Neural progenitor cell (in vitro differentiated cells): ENCODE data around the gene PPARA. TPM values are rescaled to one million over a fixed set of nuclear protein-coding genes. Genes with fewer than 3 reads are reported as not detected.

Experiments used
- DNase-seq: peaks from one replicate; pipeline ENCODE4 v3.0.0-alpha.2; 2016; ENCODE audit warnings: low spot score
- H2AFZ ChIP-seq: fragments of 200-600 bp; sonication (generic); replicated peaks from 2 replicates; pipeline ENCODE4 v1.6.1; 2016; ENCODE audit warnings: antibody characterized with exemption
- H3F3A ChIP-seq: fragments of 200-600 bp; sonication (generic); 2 replicates; pipeline ENCODE4 v1.6.1; 2016; ENCODE audit warnings: antibody characterized with exemption, low read depth
- H3K27ac ChIP-seq: fragments of 200-600 bp; sonication (generic); 2 replicates; pipeline ENCODE4 v1.5.1; 2016; ENCODE audit warnings: mild to moderate bottlenecking
- H3K27me3 ChIP-seq: fragments of 200-600 bp; sonication (generic); 2 replicates; pipeline ENCODE4 v1.6.1; 2016; ENCODE audit warnings: mild to moderate bottlenecking, moderate library complexity
- H3K36me3 ChIP-seq: fragments of 200-600 bp; sonication (generic); 2 replicates; pipeline ENCODE4 v1.5.1; 2016
- H3K4me1 ChIP-seq: fragments of 200-600 bp; sonication (generic); 2 replicates; pipeline ENCODE4 v1.6.1; 2016; ENCODE audit warnings: mixed run types
- H3K4me2 ChIP-seq: fragments of 200-600 bp; sonication (generic); 2 replicates; pipeline ENCODE4 v1.6.1; 2016
- H3K4me3 ChIP-seq: fragments of 200-600 bp; sonication (generic); 2 replicates; pipeline ENCODE4 v1.5.1; 2016
- H3K79me2 ChIP-seq: fragments of 200-600 bp; sonication (generic); 2 replicates; pipeline ENCODE4 v1.6.1; 2016; ENCODE audit warnings: low read depth
- H3K9ac ChIP-seq: fragments of 200-600 bp; sonication (generic); 2 replicates; pipeline ENCODE4 v1.6.1; 2016
- H3K9me3 ChIP-seq: fragments of 200-600 bp; sonication (generic); 2 replicates; pipeline ENCODE4 v1.5.1; 2016; ENCODE audit warnings: low read depth
- H4K20me1 ChIP-seq: fragments of 200-600 bp; sonication (generic); 2 replicates; pipeline ENCODE4 v1.6.1; 2016; ENCODE audit warnings: low read depth
- H3K27ac Mint-ChIP-seq: 3 replicates; pipeline ENCODE4 v1.8.0; 2021; ENCODE audit warnings: mixed read lengths
- H3K27me3 Mint-ChIP-seq: 2 replicates; pipeline ENCODE4 v1.8.0; 2022; ENCODE audit warnings: low read depth, mild to moderate bottlenecking, inconsistent platforms, moderate library complexity, mixed read lengths; ENCODE audit not compliant: insufficient read depth
- H3K36me3 Mint-ChIP-seq: 3 replicates; pipeline ENCODE4 v1.8.0; 2021; ENCODE audit warnings: mixed read lengths
- H3K4me1 Mint-ChIP-seq: 3 replicates; pipeline ENCODE4 v1.8.0; 2021; ENCODE audit warnings: mixed read lengths
- H3K4me3 Mint-ChIP-seq: 3 replicates; pipeline ENCODE4 v1.8.0; 2021; ENCODE audit warnings: mild to moderate bottlenecking, moderate library complexity, mixed read lengths
- H3K9me3 Mint-ChIP-seq: 3 replicates; pipeline ENCODE4 v1.8.0; 2020; ENCODE audit warnings: mixed read lengths
- EZH2 ChIP-seq: fragments of 200-600 bp; sonication (generic); IDR thresholded peaks from 2 replicates; pipeline ENCODE4 v1.6.1; 2017; ENCODE audit warnings: antibody characterized with exemption, mild to moderate bottlenecking, moderate library complexity
- EZH2phosphoT487 ChIP-seq: fragments of 200-600 bp; sonication (generic); IDR thresholded peaks from 2 replicates; pipeline ENCODE4 v1.6.1; 2017; ENCODE audit warnings: antibody characterized with exemption
- total RNA-seq: library from RNA; depleted of rRNA; stranded (reverse); fragments of >200 nt; gene quantifications from 2 replicates; pipeline ENCODE4 v1.2.3, GENCODE V29; 2015; ENCODE audit warnings: low replicate concordance
- TF ChIP-seq, protein P1 (sequence below): fragments of 200-600 bp; sonication (generic); IDR thresholded peaks from 2 replicates; pipeline ENCODE4 v1.5.1; 2017; ENCODE audit warnings: antibody characterized with exemption, mild to moderate bottlenecking

The PPARA gene
- total RNA-seq, 1 donor from 2014 or later, result 5.2 TPM

DNA sequence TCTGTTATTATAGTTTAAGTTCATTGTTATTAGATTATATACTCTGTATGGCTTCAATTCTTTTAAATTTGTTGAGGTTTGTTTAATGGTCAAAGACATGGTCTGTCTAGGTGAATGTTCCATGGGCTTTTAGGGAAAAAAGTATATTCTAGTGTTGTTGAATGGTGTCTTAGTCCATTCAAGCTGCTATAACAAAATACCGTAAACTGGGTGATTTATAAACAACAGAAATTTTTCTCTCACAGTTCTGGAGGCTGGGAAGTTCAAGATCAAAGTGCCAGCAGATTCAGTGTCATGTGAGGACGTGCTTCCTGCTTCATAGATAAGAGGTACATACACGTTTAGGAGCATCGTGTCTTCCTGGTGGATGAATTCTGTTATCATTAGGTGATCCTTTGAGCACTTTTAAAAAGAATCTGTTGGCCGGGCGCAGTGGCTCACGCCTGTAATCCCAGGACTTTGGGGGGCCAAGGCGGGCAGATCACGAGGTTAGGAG is 26.2 kb downstream of the PPARA start:
- H3K4me3 ChIP-seq, result no peak overlapping the region
- no peak for TF ChIP-seq EZH2phosphoT487
- TF ChIP-seq, protein P1, sequence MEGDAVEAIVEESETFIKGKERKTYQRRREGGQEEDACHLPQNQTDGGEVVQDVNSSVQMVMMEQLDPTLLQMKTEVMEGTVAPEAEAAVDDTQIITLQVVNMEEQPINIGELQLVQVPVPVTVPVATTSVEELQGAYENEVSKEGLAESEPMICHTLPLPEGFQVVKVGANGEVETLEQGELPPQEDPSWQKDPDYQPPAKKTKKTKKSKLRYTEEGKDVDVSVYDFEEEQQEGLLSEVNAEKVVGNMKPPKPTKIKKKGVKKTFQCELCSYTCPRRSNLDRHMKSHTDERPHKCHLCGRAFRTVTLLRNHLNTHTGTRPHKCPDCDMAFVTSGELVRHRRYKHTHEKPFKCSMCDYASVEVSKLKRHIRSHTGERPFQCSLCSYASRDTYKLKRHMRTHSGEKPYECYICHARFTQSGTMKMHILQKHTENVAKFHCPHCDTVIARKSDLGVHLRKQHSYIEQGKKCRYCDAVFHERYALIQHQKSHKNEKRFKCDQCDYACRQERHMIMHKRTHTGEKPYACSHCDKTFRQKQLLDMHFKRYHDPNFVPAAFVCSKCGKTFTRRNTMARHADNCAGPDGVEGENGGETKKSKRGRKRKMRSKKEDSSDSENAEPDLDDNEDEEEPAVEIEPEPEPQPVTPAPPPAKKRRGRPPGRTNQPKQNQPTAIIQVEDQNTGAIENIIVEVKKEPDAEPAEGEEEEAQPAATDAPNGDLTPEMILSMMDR, result no peak
- H3K9ac ChIP-seq, result no peak overlapping the region
- no peaks in the 10 kb centered on the region for H4K20me1 ChIP-seq
- H3K27me3 Mint-ChIP-seq, result no peaks in the 10 kb centered on the region
- peaks cover 3% of the 10 kb centered on the region for H3K36me3 Mint-ChIP-seq
- no peak overlapping the region for H3K27ac Mint-ChIP-seq
- H3K9me3 ChIP-seq, result no peaks in the 10 kb centered on the region
- no peak overlapping the region for H3K27ac ChIP-seq
- no peaks in the 10 kb centered on the region for H3K4me1 ChIP-seq
- no peak overlapping the region for H2AFZ ChIP-seq
- peaks cover 9% of the 10 kb centered on the region for H3K9me3 Mint-ChIP-seq
- H3K4me1 Mint-ChIP-seq, result no peaks in the 10 kb centered on the region
- no peaks in the 10 kb centered on the region for H3F3A ChIP-seq
- H3K4me3 Mint-ChIP-seq, result no peak overlapping the region
- no peak overlapping the region for H3K4me2 ChIP-seq
- no peaks in the 10 kb centered on the region for H3K27me3 ChIP-seq
- H3K79me2 ChIP-seq, result no peaks in the 10 kb centered on the region
- H3K36me3 ChIP-seq, result no peaks in the 10 kb centered on the region
- DNase-seq, result no peak

DNA sequence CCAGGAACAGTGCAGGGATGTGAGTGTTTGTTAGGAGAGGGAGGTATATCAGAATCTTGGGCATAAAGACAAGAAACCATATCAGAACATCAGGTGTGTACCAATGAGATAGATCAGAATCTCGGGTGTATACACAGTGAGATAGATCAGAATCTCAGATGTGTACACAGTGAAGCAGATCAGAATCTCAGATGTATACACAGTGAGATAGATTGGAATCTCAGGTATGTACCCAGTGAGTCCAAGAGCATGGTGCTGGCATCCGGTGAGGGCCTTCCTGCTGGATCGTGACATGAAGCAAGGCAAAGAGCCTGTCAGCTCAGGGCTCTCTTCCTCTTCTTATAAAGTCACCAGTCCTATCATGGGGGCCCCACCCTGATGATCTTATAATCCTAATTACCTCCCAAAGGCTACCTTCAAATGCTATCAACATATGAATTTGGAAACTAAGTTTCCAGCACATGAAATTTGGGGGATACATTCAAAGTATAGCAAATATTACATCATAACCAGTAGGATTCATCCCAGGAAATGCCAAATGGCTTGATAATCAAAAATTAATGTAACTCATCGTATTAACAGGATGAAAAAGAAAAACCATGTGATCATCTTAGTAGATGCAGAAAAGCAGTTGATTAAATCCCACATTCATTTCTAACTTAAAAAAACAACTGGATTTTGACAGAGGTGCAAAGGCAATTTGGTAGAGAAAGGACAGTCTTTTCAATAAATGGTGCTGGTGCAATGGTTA is 28.6 kb downstream of the PPARA start:
- H3K36me3 ChIP-seq, result no peaks in the 10 kb centered on the region
- H3F3A ChIP-seq, result no peaks in the 10 kb centered on the region
- TF ChIP-seq, protein P1, result no peak
- TF ChIP-seq EZH2phosphoT487 (no peak), EZH2 (no peak)
- H3K4me1 ChIP-seq, result no peaks in the 10 kb centered on the region
- no peaks in the 10 kb centered on the region for H3K79me2 ChIP-seq
- H2AFZ ChIP-seq, result no peak overlapping the region
- H3K9me3 ChIP-seq, result no peaks in the 10 kb centered on the region
- Mint-ChIP-seq H3K4me1 (no peaks in the 10 kb centered on the region), H3K4me3 (no peak overlapping the region), H3K9me3 (peaks cover 9% of the 10 kb centered on the region), H3K27me3 (no peaks in the 10 kb centered on the region), H3K36me3 (peaks cover 10% of the 10 kb centered on the region), H3K27ac (no peak overlapping the region)
- H4K20me1 ChIP-seq, result no peaks in the 10 kb centered on the region
- no peak overlapping the region for H3K27ac ChIP-seq
- no peak overlapping the region for H3K4me2 ChIP-seq
- H3K4me3 ChIP-seq, result no peak overlapping the region
- no peak for DNase-seq
- no peaks in the 10 kb centered on the region for H3K27me3 ChIP-seq
- H3K9ac ChIP-seq, result no peak overlapping the region

DNA sequence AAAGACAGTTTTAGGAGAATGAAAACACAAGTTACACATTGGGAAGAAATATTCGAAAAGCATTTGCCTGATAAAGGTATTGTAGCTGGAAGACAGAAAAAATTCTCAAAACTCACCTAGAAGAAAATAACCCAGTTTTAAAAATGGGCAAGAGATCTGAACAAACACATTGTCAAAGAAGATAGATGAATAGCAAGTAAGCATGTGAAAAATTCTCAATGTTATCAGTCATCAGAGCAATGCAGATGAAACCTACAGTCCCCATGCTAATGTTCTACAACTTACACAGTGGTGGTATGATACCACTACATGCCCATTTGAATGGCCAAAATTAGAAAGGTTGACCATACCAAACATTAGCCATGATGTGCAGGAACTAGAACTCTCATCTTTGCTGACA is 29.4 kb downstream of the PPARA start:
- TF ChIP-seq EZH2phosphoT487 (no peak), EZH2 (no peak)
- TF ChIP-seq, protein P1, result no peak
- Histone ChIP-seq H3K27me3 (no peaks in the 10 kb centered on the region), H3K4me2 (no peak overlapping the region), H3K36me3 (no peaks in the 10 kb centered on the region), H3K9ac (no peak overlapping the region), H3F3A (no peaks in the 10 kb centered on the region), H3K4me1 (no peaks in the 10 kb centered on the region), H3K27ac (no peak overlapping the region), H3K4me3 (no peak overlapping the region), H2AFZ (no peak overlapping the region), H3K9me3 (no peaks in the 10 kb centered on the region), H3K79me2 (no peaks in the 10 kb centered on the region), H4K20me1 (no peaks in the 10 kb centered on the region)
- no peaks in the 10 kb centered on the region for H3K4me1 Mint-ChIP-seq
- H3K4me3 Mint-ChIP-seq, result no peak overlapping the region
- H3K27ac Mint-ChIP-seq, result no peak overlapping the region
- peaks cover 10% of the 10 kb centered on the region for H3K36me3 Mint-ChIP-seq
- no peaks in the 10 kb centered on the region for H3K27me3 Mint-ChIP-seq
- peaks cover 9% of the 10 kb centered on the region for H3K9me3 Mint-ChIP-seq
- no peak for DNase-seq
